ENCODE data around the gene GBA2.

GBA2 gene

GRCh38 chr9:35749515-35750255 lies 657 bp upstream of the GBA2 start:
- H3K4me3 ChIP-seq (ENCODE audit: low read depth, low read length) = peak overlapping the region; percentile 65
- no peak for DNase-seq (ENCODE audit: low read depth)
- TF ChIP-seq MAX (IDR thresholded peaks at IDR 0.05; ENCODE audit: low read depth, low read length) (no peak), POLR2A (IDR thresholded peaks at IDR 0.05; ENCODE audit: extremely low read depth, insufficient read length) (no peak), CTCF (IDR thresholded peaks at IDR 0.05; ENCODE audit: low read depth, low read length) (no peak), MYC (IDR thresholded peaks at IDR 0.05; ENCODE audit: low read depth, low read length) (no peak)

GRCh38 chr9:35748242-35748857 lies 678 bp downstream of the GBA2 start:
- H3K4me3 ChIP-seq (ENCODE audit: low read depth, low read length) = peak overlapping the region; percentile 84
- TF ChIP-seq CTCF (IDR thresholded peaks at IDR 0.05; ENCODE audit: low read depth, low read length) = no peak
- TF ChIP-seq MAX (IDR thresholded peaks at IDR 0.05; ENCODE audit: low read depth, low read length) = no peak
- no peak for TF ChIP-seq MYC (IDR thresholded peaks at IDR 0.05; ENCODE audit: low read depth, low read length)
- no peak for TF ChIP-seq POLR2A (IDR thresholded peaks at IDR 0.05; ENCODE audit: extremely low read depth, insufficient read length)
- no peak for DNase-seq (ENCODE audit: low read depth)

- peak overlapping the region; percentile 84 for H3K4me3 ChIP-seq (ENCODE audit: low read depth, low read length)
- TF ChIP-seq MYC (IDR thresholded peaks at IDR 0.05; ENCODE audit: low read depth, low read length) (no peak), MAX (IDR thresholded peaks at IDR 0.05; ENCODE audit: low read depth, low read length) (no peak), CTCF (IDR thresholded peaks at IDR 0.05; ENCODE audit: low read depth, low read length) (no peak), POLR2A (IDR thresholded peaks at IDR 0.05; ENCODE audit: extremely low read depth, insufficient read length) (no peak)
- no peak for DNase-seq (ENCODE audit: low read depth)
Observed at GRCh38 chr9:35746583-35746982, 2.4 kb downstream of the GBA2 start.

- no peak for DNase-seq (ENCODE audit: low read depth)
- no peak for TF ChIP-seq MAX (IDR thresholded peaks at IDR 0.05; ENCODE audit: low read depth, low read length)
- no peak for TF ChIP-seq CTCF (IDR thresholded peaks at IDR 0.05; ENCODE audit: low read depth, low read length)
- no peak for TF ChIP-seq MYC (IDR thresholded peaks at IDR 0.05; ENCODE audit: low read depth, low read length)
- TF ChIP-seq POLR2A (IDR thresholded peaks at IDR 0.05; ENCODE audit: extremely low read depth, insufficient read length) = no peak
- H3K4me3 ChIP-seq (ENCODE audit: low read depth, low read length) = peak overlapping the region; percentile 42
Observed at GRCh38 chr9:35745569-35745968, 3.5 kb downstream of the GBA2 start.

GRCh38 chr9:35743880-35744518 lies 5.0 kb downstream of the GBA2 start:
- no peak for DNase-seq (ENCODE audit: low read depth)
- TF ChIP-seq CTCF (IDR thresholded peaks at IDR 0.05; ENCODE audit: low read depth, low read length) = no peak
- no peak for TF ChIP-seq MAX (IDR thresholded peaks at IDR 0.05; ENCODE audit: low read depth, low read length)
- TF ChIP-seq MYC (IDR thresholded peaks at IDR 0.05; ENCODE audit: low read depth, low read length) = no peak
- H3K4me3 ChIP-seq (ENCODE audit: low read depth, low read length) = no peak overlapping the region

Measured in NB4 (cell line).